Fibroblast of skin of right quadriceps (primary cell): ENCODE results near the gene DNM2.
"Not testable (repeated sequence)": the region's sequence is repeated elsewhere in the genome, so short reads cannot be mapped to it uniquely, and the experiment has no call there.

Experiments
- DNase-seq: peaks from one replicate; pipeline ENCODE4 v3.0.0-alpha.2; 2013

Gene DNM2

GRCh38 chr19:10872546-10873107 is 154.7 kb downstream of the DNM2 start:
- no peak for DNase-seq

GRCh38 chr19:10874024-10874423 is 156.1 kb downstream of the DNM2 start:
- DNase-seq = no peak

- no peak for DNase-seq
These were observed 158.8 kb downstream of the DNM2 start for GRCh38 chr19:10876459-10877240.

- not testable (repeated sequence) for DNase-seq
These were observed 159.7 kb downstream of the DNM2 start for GRCh38 chr19:10877608-10878007.

- no peak for DNase-seq
These were observed 160.4 kb downstream of the DNM2 start for GRCh38 chr19:10878253-10878652.
